Testis (tissue), 2 donors: Measurements from ENCODE around the gene COX17.

Experiments
- POLR2A ChIP-seq: fragments of 450-650 bp; IDR thresholded peaks from one replicate; pipeline ENCODE4 v1.6.1; 2017; ENCODE audit warnings: antibody characterized with exemption, mild to moderate bottlenecking, moderate library complexity
- TF ChIP-seq, protein P1 (sequence below), 3 experiments: fragments of 450-650 bp in 2 of 3; fragments of 200-600 bp in 1 of 3; sonication (generic) in 1 of 3; IDR thresholded peaks; one replicate each; pipeline ENCODE4 v1.5.1; 2016 to 2019; ENCODE audit warnings: antibody characterized with exemption in 3 of 3, mild to moderate bottlenecking in 2 of 3, moderate library complexity in 1 of 3

DNA sequence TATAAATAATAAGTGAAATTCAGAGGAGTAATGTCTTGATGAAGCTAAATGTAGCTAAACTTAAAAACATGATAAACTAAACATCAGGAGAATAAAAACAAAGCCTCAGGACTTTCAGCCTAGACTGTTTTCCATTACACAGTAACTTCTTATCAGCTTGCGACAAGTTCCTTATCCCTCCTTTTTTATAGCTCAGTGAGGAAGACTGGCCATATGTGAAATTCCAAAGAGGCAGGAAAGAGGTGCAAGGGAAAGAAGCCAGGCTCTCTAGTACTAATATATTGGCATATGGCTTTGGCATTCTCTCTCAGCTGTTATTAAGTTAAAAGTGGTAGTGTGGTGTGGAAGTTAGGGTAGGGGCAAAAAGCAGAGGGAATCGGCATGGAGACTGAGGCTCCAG is 4.4 kb downstream of the COX17 start:
- TF ChIP-seq, protein P1, sequence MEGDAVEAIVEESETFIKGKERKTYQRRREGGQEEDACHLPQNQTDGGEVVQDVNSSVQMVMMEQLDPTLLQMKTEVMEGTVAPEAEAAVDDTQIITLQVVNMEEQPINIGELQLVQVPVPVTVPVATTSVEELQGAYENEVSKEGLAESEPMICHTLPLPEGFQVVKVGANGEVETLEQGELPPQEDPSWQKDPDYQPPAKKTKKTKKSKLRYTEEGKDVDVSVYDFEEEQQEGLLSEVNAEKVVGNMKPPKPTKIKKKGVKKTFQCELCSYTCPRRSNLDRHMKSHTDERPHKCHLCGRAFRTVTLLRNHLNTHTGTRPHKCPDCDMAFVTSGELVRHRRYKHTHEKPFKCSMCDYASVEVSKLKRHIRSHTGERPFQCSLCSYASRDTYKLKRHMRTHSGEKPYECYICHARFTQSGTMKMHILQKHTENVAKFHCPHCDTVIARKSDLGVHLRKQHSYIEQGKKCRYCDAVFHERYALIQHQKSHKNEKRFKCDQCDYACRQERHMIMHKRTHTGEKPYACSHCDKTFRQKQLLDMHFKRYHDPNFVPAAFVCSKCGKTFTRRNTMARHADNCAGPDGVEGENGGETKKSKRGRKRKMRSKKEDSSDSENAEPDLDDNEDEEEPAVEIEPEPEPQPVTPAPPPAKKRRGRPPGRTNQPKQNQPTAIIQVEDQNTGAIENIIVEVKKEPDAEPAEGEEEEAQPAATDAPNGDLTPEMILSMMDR (IDR thresholded peaks at IDR 0.05), result no peak
- TF ChIP-seq POLR2A, result no peak
